KMS-11 (cell line): Measurements from ENCODE around the gene MAGEA9.

ENCODE experiments used
- H2AFZ ChIP-seq: fragments of 200-600 bp; sonication (generic); 2 replicates; pipeline ENCODE4 v1.6.1; 2016; ENCODE audit warnings: antibody characterized with exemption, mixed run types, low read depth
- H3K27ac ChIP-seq: fragments of 200-600 bp; sonication (generic); 2 replicates; pipeline ENCODE4 v1.6.1; 2016; ENCODE audit warnings: mild to moderate bottlenecking, mixed run types
- H3K27me3 ChIP-seq: fragments of 200-600 bp; sonication (generic); 2 replicates; pipeline ENCODE4 v1.6.1; 2017; ENCODE audit warnings: mild to moderate bottlenecking, low read depth, mixed run types, moderate library complexity; ENCODE audit not compliant: insufficient read depth
- H3K36me3 ChIP-seq: fragments of 200-600 bp; sonication (generic); 2 replicates; pipeline ENCODE4 v1.6.1; 2017; ENCODE audit warnings: mild to moderate bottlenecking, mixed run types; ENCODE audit not compliant: insufficient read depth
- H3K4me1 ChIP-seq: fragments of 200-600 bp; sonication (generic); 2 replicates; pipeline ENCODE4 v1.6.1; 2016; ENCODE audit warnings: mild to moderate bottlenecking, low read depth, mixed run types; ENCODE audit not compliant: poor library complexity, severe bottlenecking
- H3K4me2 ChIP-seq: fragments of 200-600 bp; sonication (generic); 2 replicates; pipeline ENCODE4 v1.7.0; 2016; ENCODE audit warnings: mild to moderate bottlenecking, mixed run types
- H3K4me3 ChIP-seq: fragments of 200-600 bp; sonication (generic); IDR thresholded peaks from 2 replicates; pipeline ENCODE4 v1.6.1; 2017; ENCODE audit warnings: low read depth, low read length, mixed read lengths; ENCODE audit not compliant: insufficient read depth
- H3K79me2 ChIP-seq: fragments of 200-600 bp; sonication (generic); 2 replicates; pipeline ENCODE4 v1.6.1; 2016; ENCODE audit warnings: low read depth, mixed run types; ENCODE audit not compliant: insufficient read depth
- H3K9ac ChIP-seq: fragments of 200-600 bp; sonication (generic); 2 replicates; pipeline ENCODE4 v1.6.1; 2016; ENCODE audit warnings: mild to moderate bottlenecking, mixed run types
- H4K20me1 ChIP-seq: fragments of 200-600 bp; sonication (generic); 2 replicates; pipeline ENCODE4 v1.6.1; 2016; ENCODE audit warnings: mild to moderate bottlenecking, mixed run types; ENCODE audit not compliant: insufficient read depth
- CTCF ChIP-seq: fragments of 200-600 bp; sonication (generic); conservative IDR thresholded peaks from 2 replicates; pipeline ENCODE4 v1.6.1; 2017; ENCODE audit warnings: low read depth, mild to moderate bottlenecking, antibody characterized with exemption, low read length, moderate library complexity, mixed read lengths

MAGEA9 gene

GRCh38 chrX:149804102-149804501 is 22.4 kb downstream of the MAGEA9 start:
- Histone ChIP-seq H3K27ac (no peak overlapping the region), H3K79me2 (no peaks in the 10 kb centered on the region), H2AFZ (no peak overlapping the region), H3K4me1 (peaks cover 9% of the 10 kb centered on the region), H3K4me2 (no peak overlapping the region), H4K20me1 (no peaks in the 10 kb centered on the region), H3K27me3 (no peaks in the 10 kb centered on the region), H3K9ac (no peak overlapping the region), H3K4me3 (no peak overlapping the region), H3K36me3 (no peaks in the 10 kb centered on the region)
- TF ChIP-seq CTCF = no peak

- Histone ChIP-seq H3K27me3 (no peaks in the 10 kb centered on the region), H3K4me3 (no peak overlapping the region), H3K36me3 (no peaks in the 10 kb centered on the region), H3K9ac (no peak overlapping the region), H3K4me1 (peaks cover 8% of the 10 kb centered on the region), H4K20me1 (no peaks in the 10 kb centered on the region), H3K79me2 (no peaks in the 10 kb centered on the region), H3K4me2 (no peak overlapping the region), H2AFZ (no peak overlapping the region), H3K27ac (no peak overlapping the region)
- TF ChIP-seq CTCF = no peak
Observed at GRCh38 chrX:149807747-149808458, 26.2 kb downstream of the MAGEA9 start.

GRCh38 chrX:149818652-149819051 is 36.9 kb downstream of the MAGEA9 start:
- Histone ChIP-seq H3K4me1 (no peaks in the 10 kb centered on the region), H2AFZ (no peak overlapping the region), H3K36me3 (no peaks in the 10 kb centered on the region), H3K4me3 (no peak overlapping the region), H3K27ac (no peak overlapping the region), H4K20me1 (no peaks in the 10 kb centered on the region), H3K9ac (no peak overlapping the region), H3K4me2 (no peak overlapping the region), H3K27me3 (no peaks in the 10 kb centered on the region), H3K79me2 (no peaks in the 10 kb centered on the region)
- TF ChIP-seq CTCF = no peak

DNA sequence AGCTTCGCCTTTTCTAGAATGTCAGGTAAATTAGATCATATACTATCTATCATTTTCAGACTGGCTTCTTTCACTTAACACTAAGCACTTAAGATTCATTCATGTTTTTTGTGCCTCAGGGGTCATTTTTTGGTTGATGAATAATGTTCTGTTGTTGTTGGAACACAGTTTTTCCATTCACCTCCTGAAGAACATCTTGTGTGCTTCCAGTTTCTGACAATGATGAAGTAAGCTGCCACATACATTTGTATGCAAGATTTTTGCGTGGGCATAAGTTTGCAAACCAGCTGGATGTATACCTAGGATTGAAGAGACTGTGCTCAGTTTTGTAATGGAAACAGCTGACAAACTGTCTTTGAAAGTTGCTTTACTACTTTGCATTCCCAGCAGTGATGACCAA is 37.6 kb downstream of the MAGEA9 start:
- no peaks in the 10 kb centered on the region for H3K27me3 ChIP-seq
- no peaks in the 10 kb centered on the region for H3K4me1 ChIP-seq
- H4K20me1 ChIP-seq = no peaks in the 10 kb centered on the region
- no peak for TF ChIP-seq CTCF
- H2AFZ ChIP-seq = no peak overlapping the region
- H3K4me2 ChIP-seq = no peak overlapping the region
- H3K27ac ChIP-seq = no peak overlapping the region
- H3K4me3 ChIP-seq = no peak overlapping the region
- no peak overlapping the region for H3K9ac ChIP-seq
- H3K36me3 ChIP-seq = no peaks in the 10 kb centered on the region
- H3K79me2 ChIP-seq = no peaks in the 10 kb centered on the region
